HS-5 (cell line): ENCODE data around the gene SMDT1.

Experiments used
- DNase-seq: peaks from one replicate; pipeline ENCODE4 v3.0.0-alpha.2; 2012; ENCODE audit warnings: low read depth

SMDT1 gene, protein sequence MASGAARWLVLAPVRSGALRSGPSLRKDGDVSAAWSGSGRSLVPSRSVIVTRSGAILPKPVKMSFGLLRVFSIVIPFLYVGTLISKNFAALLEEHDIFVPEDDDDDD

DNA sequence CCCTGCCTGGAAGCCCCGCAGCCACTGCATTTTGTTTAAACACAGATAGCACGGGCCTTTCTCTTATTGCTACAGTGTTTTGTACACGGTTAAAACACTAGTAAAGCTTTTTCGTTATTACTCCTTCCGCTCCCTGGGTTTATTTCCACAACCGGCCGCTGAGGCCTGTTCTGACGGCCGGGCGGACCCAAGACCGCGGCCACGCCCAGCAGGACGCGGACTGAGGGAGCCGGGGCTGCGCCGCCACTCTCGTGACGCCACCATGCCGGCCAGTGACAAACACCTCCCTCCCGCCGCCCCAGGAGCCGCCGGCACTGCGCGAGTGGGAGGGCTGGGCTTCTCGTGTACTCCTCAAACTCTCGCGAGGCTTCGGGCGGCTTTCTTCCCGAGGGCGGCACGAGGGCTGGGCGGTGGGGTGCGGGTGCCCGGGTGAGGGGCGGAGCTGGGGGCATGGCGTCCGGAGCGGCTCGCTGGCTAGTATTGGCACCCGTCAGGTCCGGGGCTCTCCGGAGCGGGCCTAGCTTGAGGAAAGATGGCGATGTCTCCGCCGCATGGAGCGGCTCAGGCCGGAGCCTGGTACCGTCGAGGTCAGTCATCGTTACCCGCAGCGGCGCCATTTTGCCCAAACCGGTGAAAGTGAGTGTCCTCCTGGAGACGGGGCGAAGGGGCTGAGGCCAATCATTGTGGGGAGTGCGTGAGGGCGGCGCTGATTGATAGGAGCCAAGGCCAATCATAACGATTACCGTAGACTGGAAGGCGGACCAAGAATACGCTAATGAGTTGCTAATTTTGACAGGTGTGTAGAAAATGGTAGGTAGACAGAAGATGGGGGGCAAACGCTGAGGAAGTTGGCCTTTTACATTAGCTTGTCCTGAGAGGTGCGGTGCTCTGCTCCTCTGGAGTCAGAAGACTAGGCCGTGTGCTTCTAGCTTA, at the start of gene SMDT1:
TSS of gene SMDT1 (plus strand) at position 382 of the 933 bp plus-strand sequence. CDS start at position 451, 69 bp downstream.
- DNase-seq, result peak; percentile 89

DNA sequence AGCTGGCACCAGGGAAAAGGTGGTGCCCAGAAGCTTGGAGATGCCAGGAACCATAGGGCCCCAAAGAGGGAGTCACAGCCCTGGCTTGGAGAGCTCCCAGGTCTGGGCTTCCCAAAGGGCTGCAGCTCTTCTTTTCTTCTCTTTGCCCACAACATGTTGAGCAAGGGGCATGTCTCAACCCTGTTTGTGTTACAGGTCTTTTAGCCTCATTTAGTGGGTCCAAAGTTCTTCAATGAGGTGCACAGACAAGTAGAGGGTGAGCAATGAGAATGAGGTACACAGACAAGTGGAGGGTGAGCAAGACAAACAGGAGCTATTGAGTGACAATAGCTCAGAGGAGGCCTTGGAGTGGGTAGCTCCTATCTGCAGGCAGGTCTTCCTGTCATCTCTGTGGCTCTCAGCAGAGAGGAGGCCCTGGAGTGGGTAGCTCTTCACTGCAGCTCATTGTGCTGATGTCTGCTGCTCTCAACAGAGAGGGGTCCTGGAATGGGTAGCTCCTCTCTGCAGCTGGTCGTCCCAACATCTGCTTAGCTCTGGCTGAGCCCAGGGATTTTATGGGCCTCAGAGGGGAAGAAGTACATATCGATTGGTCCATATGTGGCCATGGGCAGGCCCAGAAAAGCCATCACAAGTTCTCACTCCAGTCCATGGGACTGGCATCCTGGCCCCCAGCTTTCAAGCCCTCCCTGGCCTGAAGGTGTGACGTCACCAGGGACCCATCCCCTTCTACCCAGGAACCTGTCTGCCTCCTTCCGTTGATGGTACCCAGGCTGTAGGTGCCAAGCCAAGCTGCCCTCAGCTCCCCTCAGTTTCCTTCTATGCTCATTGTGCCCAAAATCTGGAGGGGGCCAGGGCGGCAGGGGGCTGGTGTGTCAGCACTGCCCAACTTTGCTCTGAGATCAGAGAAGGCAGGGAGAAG, 46.0 kb upstream of the SMDT1 start:
- DNase-seq, result no peak

DNA sequence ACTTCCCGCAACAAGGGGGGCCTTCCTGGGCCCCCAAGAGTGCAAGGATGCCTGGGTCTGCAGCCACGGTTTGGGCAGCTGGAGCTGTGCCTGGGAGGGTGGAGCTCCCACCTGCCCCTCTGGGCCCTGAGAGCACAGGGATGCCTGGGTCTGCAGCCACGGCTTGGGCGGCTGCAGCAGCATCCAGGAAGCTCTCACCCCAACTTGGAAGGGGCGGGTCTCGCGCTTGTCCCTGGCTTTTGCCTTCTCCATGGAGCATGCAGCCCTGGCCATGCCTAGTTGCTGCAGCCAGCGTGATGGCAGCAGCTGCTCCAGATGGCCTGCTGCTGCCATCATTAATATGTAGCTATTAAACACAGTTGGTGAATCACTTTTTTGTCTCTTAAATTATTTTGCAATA, 44.2 kb upstream of the SMDT1 start:
- no peak for DNase-seq

DNA sequence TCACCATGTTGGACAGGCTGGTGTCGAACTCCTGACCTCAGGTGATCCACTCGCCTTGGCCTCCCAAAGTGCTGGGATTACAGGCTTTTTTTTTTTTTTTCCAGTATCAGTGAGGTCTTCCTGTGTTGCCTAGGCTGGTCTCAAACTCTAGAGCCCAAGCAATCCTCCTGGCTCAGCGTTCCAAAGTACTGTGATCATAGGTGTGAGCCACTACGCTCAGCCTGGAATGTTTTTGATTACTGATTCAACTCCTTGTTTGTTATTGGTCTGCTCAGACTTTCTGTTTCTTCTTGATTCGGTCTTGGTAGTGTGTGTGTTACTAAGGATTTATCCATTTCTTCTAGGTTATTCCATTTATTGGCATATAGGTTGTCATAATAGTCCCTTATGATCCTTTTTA, 40.2 kb upstream of the SMDT1 start:
- no peak for DNase-seq

DNA sequence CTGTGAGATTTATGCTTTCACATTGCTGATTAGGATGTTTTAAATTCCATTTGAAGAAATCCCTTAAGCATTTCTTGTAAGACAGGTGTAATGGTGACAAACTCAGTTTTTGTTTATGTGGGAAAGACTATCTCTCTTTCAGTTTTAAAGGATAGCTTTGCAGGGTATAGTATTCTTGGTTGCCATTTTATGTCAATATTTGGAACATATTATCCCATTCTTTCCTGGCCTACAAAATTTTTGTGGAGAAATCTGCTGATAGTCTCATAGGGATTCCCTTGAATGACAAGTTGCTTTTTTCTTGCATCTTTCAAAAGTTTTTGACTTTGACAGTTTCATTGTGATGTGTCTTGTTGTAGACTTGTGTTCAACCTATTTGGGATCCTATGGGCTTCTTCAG, 37.7 kb upstream of the SMDT1 start:
- DNase-seq, result no peak

DNA sequence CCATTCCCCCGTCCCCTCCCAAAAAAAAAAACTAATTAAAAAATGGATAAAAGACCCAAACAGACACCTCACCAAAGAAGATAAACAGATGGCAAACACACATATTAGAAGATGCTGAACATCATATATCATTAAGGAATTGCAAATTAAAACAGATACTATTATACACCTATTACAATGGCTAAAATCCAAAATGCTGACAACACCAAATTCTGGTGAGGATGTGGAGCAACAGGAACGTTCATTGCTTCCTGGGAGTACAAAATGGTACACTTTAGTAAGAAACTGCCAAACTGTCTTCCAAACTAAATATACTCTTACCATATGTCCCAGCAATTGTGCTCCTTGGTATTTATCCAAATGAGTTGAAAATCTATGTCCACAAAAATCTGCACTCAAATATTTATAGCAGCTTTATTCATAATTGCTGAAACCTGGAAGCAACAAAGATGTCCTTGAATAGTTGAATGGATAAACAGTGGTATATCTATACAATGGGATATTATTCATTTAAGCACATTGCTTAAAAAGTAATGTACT, 28.8 kb upstream of the SMDT1 start:
- DNase-seq, result no peak

DNA sequence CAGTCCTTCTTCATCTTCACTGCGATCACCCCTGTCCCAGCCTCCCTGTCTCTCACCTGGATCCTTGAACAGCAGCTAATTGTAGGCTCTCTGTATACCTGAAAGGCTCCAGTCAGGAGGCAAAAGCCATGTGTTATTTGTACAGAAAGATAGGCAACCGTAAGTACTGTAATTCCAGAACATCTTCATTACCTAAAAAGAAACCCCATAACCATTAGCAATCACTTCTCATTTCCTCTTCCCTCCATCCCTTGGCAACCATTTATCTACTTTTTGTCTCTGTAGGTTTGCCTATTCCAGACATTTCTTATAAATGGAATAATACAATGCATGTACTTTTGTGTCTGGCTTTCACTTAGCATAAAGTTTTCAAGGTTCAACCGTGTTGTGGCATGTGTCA, 26.7 kb upstream of the SMDT1 start:
- no peak for DNase-seq

DNA sequence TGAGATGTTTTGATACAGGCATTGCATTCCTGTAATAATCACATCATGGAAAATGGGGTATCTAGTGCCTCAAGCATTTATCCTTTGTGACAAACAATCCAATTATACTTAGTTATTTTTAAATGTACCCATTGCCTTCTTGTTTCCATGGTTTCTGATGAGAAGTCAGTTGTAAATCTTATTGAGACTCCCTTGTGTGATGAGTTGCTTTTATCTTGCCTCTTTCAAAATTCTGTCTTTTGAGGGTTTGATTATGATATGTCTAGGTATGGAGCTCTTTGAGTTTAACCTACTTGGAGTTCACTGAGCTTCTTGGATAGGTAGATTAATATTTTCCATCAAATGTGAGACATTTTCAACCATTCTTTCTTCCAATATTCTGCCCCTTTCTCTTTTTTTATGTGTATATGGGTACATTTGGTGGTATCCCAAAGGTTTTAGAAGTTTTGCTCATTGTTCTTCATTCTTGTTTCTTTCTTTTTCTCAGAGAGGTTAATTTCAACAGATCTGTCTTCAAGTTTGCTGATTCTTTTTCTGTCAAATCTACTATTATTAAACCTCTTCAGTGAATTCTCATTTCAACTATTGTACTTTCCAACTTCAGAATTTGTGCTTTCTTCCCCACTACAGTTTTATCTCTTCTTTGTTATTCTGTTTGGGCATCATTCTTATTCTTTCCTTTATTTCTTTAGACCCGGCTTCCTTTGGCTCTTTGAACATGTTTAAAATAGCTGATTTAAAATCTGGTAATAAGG, 22.6 kb upstream of the SMDT1 start:
- no peak for DNase-seq

DNA sequence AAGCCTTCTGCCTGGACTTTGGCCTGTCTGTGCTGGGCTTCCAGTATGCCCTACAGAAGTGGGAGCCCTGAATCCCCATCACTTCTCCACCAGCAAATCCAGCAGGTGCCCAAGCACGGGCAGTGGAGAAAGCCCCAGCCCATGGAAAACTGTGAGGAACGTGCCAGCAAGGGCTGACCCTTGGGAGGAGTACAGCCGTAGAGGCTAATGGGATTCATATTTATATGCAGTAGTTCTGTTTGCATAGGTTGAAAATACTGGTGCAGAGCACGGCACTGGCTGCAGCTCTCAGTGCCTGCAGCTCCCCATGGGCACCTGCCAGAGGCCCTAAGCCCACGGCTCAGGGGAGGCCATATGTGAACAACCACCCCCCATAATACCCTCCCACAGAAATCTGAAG, 19.0 kb upstream of the SMDT1 start:
- no peak for DNase-seq

DNA sequence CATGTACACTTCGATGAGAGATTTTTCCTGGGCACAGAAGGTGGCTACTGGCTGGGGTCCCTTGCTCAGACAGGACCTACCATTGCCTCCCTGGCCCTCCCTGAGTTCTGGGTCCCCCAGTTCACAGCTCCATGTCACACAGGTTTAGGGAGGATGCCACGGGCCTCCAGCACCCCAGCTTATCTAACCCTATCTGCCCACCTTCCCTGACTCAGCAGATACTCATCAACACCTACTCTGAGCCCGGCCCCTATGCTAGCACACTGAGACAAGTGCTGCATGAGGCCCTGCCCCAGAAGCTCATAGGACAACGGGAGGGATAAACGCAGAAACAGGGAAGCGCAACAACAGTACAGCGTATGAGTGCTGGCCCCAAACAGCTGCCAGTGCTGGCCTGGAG, 18.5 kb upstream of the SMDT1 start:
- no peak for DNase-seq

DNA sequence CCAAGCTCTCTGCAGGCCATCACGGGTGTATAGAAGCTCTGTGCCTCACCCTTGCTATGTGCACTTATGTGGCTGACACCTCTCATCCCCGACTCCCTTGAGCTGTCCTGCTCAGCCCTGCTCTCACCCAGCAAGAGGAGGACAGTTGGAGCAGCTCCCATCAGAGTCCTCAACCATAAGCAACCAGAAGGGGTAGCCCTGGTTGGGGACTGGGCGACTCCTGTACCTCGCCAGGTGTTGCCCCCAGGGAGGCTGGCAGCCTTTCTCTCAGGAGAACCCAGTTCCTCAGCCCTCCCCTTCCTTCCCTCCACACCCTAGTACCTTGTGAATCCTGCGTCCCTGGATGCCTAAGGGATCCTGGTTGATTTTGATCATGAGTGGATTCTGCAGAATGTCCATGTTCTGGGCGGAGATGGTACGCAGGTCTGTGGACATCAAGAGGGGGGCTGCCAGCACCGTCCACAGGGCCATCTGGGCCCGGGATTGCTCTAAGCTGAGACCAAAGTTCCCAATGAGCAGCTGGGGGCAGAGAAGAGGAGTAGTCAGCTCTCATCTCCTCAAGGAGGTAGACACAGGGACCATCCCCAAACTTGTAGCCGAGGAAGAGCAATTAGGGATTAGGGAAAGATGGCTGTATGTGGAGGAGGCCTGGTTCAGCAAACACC, 16.9 kb upstream of the SMDT1 start:
- DNase-seq, result no peak

DNA sequence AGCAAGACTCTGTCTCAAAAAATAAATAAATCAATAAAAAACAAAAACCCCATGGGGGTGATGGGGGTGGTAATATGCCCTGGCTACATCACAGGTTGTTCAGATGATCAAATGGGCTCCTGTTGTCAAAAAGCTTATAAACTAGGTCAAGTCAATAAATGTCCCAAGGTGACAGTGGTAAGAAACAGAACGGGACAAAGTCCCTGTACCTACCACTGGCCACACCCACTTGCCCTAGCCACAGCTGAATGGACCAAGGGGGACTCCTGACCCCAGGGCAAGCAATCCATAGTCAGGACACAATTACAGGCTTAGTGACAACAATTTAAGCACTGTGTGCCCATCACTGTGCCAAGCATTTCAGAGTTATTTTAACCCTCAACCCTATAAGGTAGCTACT, 14.9 kb upstream of the SMDT1 start:
- DNase-seq, result no peak

DNA sequence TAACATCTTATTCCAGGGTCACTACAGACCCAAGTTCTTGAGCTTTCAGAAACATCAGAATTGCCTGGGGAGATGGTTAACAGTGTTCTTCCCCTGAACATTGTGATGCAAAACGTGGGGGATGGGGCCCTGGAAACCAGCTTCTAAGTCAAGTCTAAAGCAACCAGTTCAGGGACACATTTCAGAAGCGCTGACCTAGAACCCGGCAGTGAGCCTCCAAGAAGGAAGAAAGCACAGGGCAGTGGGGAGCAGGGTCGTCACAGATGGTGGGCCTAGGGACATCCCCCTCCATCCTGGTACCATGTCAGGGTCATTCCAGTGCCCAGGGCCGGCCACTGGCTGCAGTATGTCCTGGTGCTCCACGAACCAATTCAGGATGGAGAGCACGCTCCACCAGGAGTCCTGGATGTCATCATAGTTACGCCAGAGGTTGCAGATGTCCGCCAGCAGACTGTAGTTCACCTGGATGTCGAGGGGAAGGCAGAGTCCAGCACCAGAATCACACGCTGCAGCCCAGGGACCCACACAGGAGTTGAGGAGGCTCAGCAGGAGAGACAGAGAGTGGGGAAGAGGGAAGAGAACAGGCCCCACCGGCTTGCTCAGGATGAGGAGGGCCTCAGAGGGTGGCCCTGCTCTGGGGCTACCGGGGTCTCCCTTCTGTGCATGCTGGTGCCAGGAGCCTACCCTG, 13.9 kb upstream of the SMDT1 start:
- no peak for DNase-seq

DNA sequence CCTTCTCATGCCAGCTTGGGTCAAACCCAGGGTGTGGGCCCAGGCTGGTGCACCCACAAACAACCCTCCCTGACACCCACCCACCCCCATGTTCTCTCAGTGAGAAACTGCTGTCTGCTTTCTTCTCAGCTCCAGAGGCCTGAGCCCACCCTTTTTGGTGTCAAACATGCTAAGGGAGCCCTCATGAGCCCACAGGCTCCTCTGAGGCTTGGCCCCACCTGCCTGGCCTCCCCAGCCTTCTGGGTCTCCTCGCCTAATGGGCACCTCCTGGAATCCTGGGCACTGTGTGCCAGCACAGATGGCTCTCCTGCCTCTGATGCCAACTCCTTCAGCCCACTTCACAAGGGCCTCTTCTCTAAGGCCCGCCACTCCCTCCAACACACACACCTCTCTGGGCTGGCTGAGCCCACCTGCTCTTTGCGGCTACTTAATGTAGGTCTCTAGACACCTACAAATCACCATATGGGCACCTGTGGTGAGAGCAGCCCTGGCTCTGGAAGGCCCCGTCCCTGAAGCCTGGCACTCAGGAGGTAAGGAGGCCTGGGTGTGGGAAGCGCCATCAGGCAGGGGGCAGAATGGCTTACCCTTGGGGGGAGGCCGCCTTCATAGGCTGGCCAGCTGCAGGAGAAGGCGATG, 13.3 kb upstream of the SMDT1 start:
- DNase-seq, result no peak

DNA sequence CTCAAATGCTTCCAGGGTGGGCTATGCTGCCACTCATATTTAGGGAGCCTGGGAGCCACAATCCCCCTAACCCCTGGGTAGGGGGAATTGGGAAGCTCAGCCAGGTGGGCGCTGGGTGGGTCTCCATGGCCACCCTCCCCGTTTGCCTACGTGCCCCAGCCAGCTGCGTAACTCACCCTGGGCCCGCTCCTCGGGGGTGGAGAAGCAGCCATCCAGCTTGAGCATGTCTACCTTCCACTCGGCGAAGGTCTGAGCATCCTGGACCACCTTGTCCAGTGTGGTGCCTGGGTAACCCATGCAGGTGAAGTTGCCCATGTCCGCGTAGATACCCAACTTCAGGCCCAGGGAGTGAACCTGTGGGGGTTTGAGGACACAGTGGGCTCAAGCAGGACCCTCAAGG, 12.6 kb upstream of the SMDT1 start:
- no peak for DNase-seq

DNA sequence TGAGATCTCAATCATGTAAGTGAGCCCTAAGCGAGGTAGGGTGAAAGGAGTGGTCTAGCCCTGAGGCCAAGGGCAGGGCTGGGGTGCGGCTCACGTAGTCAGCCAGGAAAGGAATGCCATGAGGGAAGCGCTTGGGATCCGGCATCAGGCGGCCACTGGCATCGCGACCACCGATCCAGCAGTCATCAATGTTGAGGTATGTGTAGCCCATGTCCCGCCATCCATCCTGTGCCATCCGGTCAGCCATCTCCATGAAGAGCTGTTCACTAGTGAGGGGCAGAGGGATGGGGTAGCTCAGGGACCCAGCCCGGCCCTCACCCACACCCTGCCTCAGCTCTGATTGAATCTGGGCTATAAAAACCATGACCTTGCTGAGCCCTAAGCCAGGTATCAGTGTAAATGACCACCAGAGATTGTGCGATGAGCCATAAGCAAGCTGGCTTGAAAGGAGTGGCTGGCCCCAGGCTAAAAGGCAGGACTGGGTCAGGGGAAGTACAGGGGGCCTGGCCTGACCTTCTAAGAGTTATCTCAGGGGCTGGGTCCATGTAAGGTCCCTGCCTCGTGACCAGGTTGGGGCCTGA, 11.7 kb upstream of the SMDT1 start:
- DNase-seq, result no peak

DNA sequence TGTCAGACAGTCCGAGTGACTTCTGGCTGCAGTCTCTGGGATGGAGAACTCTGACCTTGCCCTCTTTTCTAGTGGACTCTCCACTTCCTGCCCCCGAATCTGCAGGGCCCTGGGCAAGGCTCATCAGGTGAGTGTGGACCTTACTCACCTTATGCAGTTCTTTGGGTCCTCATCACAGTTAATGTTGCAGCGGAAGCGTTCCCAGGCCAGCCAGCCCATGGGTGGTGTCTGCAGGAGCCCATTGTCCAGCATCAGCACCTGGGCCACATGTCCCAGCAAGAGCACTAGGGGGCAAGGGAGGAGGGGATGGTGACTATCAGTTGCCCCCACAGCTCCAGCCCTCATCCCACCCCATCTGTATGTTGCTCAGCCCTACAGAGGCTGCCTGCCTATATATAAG, 11.2 kb upstream of the SMDT1 start:
- no peak for DNase-seq

DNA sequence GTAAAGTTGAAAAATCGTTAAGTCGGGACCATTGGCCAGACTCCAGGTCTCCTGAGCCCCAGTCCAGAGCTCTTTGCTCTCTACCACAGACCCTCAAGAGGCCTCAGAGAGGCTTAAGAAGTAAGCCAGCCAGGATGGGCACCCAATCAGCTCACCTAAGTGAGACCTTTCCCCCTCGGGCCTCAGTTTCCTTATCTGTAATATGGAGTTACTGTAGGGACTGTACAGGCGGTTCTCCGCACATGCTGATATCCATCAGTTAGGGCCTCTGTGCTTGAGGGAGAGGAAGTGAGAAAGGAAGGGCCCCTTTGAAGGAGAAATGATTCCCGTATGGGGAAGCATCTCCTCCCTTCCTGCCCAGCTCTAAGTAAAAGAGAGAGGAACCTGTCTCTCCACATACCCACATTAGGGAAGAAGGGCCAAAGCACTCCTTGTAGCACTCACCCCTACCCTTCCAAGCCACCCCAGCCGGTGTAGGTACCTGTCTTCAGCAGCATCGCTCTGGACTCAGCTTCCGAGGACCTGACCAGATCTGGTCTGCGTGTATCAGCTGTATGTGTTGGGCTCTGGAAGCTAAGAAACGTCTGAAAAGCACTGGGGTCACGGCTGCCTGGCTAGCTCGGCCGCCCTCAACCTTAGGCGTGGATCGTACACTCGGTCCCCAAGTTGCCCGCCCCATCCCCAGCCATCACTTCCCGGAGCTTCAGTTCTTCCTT, 9.5 kb upstream of the SMDT1 start:
- no peak for DNase-seq
